Kidney (tissue), 14 donors: Measurements from ENCODE around the gene PCYT1A. TPM values are rescaled to one million over a fixed set of nuclear protein-coding genes. Genes with fewer than 3 reads are reported as not detected.

ENCODE experiments used
- DNase-seq, 5 donors: peaks; one replicate each; pipeline ENCODE4 v3.0.0-alpha.2; 2013 to 2020
- FAIRE-seq: peaks from 2 replicates; lab custom pipeline; 2012; peaks lifted over from hg19 to GRCh38; lab: Jason Lieb, UNC
- H3K27ac ChIP-seq, 2 donors: one replicate each; pipeline ENCODE4 v1.7.0; 2013; ENCODE audit warnings: low read depth in 2 of 2, low read length in 2 of 2, inconsistent platforms in 1 of 2
- H3K27me3 ChIP-seq: one replicate; pipeline ENCODE4 v1.7.1; 2013; ENCODE audit warnings: low read length, inconsistent platforms; ENCODE audit not compliant: control insufficient read depth, insufficient read depth
- H3K36me3 ChIP-seq, 3 donors: one replicate each; pipeline versions ENCODE4 v1.7.0 to v1.7.1; 2013; ENCODE audit warnings: low read length in 3 of 3, control low read depth in 1 of 3, inconsistent platforms in 1 of 3; ENCODE audit not compliant: insufficient read depth in 3 of 3, control insufficient read depth in 2 of 3
- H3K4me1 ChIP-seq, 3 donors: one replicate each; pipeline versions ENCODE4 v1.7.0 to v1.7.1; 2013; ENCODE audit warnings: low read length in 3 of 3, inconsistent platforms in 1 of 3, low read depth in 1 of 3; ENCODE audit not compliant: control insufficient read depth in 2 of 3, insufficient read depth in 2 of 3
- H3K4me3 ChIP-seq, 3 donors: one replicate each; pipeline versions ENCODE4 v1.7.0 to v1.8.1; 2013; ENCODE audit warnings: low read length in 3 of 3, control low read depth in 1 of 3, inconsistent platforms in 1 of 3
- H3K9ac ChIP-seq, 3 donors: one replicate each; pipeline versions ENCODE4 v1.7.0 to v1.7.1; 2013; ENCODE audit warnings: low read length in 3 of 3, control low read depth in 1 of 3, inconsistent platforms in 1 of 3
- H3K9me3 ChIP-seq, 3 donors: one replicate each; pipeline versions ENCODE4 v1.7.0 to v1.7.1; 2013; ENCODE audit warnings: low read length in 3 of 3, control low read depth in 1 of 3, inconsistent platforms in 1 of 3; ENCODE audit not compliant: control insufficient read depth in 2 of 3, insufficient read depth in 1 of 3
- CTCF ChIP-seq: IDR thresholded peaks from 3 replicates; pipeline ENCODE4 v1.5.1; 2012; ENCODE audit warnings: mild to moderate bottlenecking, moderate library complexity, borderline replicate concordance; ENCODE audit not compliant: insufficient read depth; ENCODE audit errors: extremely low read depth
- intact Hi-C: fragments of 100-400 bp; cut with DNase I; formaldehyde crosslinking; loops from one replicate; pipeline ENCODE4 v1.11.1; 2022
- polyA plus RNA-seq: library from polyadenylated mRNA; stranded (reverse); fragments of 350-450 nt; fragmentation: Illumina TruSeq; extraction: RNeasy Lipid Tissue Mini Kit (QIAGEN cat#74804); gene quantifications from one replicate; pipeline ENCODE4 v1.2.3, GENCODE V29; 2014; ENCODE audit warnings: low read depth, low replicate concordance; ENCODE audit not compliant: insufficient read depth
- total RNA-seq: library from RNA; stranded (reverse); fragmentation: NEBNext Ultra II Directional; extraction: Animal tissue kit (Norgen Biotek cat#: 25700); gene quantifications from one replicate; pipeline ENCODE4 v1.2.1, GENCODE V29; 2021
- donor health status: control.
- donor health status: control.
- donor health status: control.
- donor health status: control.
- donor health status: control.
- donor health status: DM: yes; HTN: yes; CAD: no.
- donor health status: Normal renal cell carcinoma (clear cell type).

PCYT1A gene
- total and polyA plus RNA-seq, 2 donors from 2014 or later: 19.6 to 57.6 TPM

GRCh38 chr3:196203846-196204245, 83.7 kb downstream of the PCYT1A start:
- H3K4me3 ChIP-seq: no peak overlapping the region
- intact Hi-C loops: no loop called here
- H3K36me3 ChIP-seq: no peaks in the 10 kb centered on the region
- no peak overlapping the region for H3K9ac ChIP-seq
- H3K4me1 ChIP-seq: no peaks in the 10 kb centered on the region
- no peaks in the 10 kb centered on the region for H3K9me3 ChIP-seq
- H3K27ac ChIP-seq: no peak overlapping the region
- no peaks in the 10 kb centered on the region for H3K27me3 ChIP-seq
- no peak for FAIRE-seq
- DNase-seq: no peak
- no peak for TF ChIP-seq CTCF

- H3K36me3 ChIP-seq: no peaks in the 10 kb centered on the region
- FAIRE-seq (no peak), DNase-seq (peak in 1 of 5 donors; percentile 84)
- H3K9me3 ChIP-seq: no peaks in the 10 kb centered on the region
- intact Hi-C loops: no loop called here
- no peak overlapping the region for H3K27ac ChIP-seq
- H3K9ac ChIP-seq: no peak overlapping the region
- no peak overlapping the region for H3K4me3 ChIP-seq
- no peaks in the 10 kb centered on the region for H3K4me1 ChIP-seq
- no peak for TF ChIP-seq CTCF
- H3K27me3 ChIP-seq: no peaks in the 10 kb centered on the region
Measured at GRCh38 chr3:196202516-196202970, 85.0 kb downstream of the PCYT1A start.

- intact Hi-C loops: no loop called here
- H3K27me3 ChIP-seq: no peaks in the 10 kb centered on the region
- H3K27ac ChIP-seq: no peak overlapping the region
- H3K4me3 ChIP-seq: no peak overlapping the region
- TF ChIP-seq CTCF: no peak
- FAIRE-seq (no peak), DNase-seq (peak in 1 of 5 donors; percentile 52)
- H3K4me1 ChIP-seq: no peaks in the 10 kb centered on the region
- H3K9me3 ChIP-seq: no peaks in the 10 kb centered on the region
- H3K36me3 ChIP-seq: no peaks in the 10 kb centered on the region
- no peak overlapping the region for H3K9ac ChIP-seq
Measured at GRCh38 chr3:196198771-196199753, 88.5 kb downstream of the PCYT1A start.
